Stimulated activated CD8-positive, alpha-beta memory T cell treated with anti-CD3 and anti-CD28 coated beads, Interleukin-2, amount 100 ng/mL, for 48 hours (primary cell): ENCODE data around the gene SH3RF2.
A peak's percentile ranks its signal among the peaks of the same experiment; 100 is the strongest.

Source experiments
- DNase-seq, 2 donors: peaks; one replicate each; pipeline ENCODE4 v3.0.0-alpha.2; 2020; ENCODE audit warnings: low read depth in 2 of 2

Gene SH3RF2

GRCh38 chr5:146047396-146047795 lies 111.0 kb downstream of the SH3RF2 start:
- no peak for DNase-seq

GRCh38 chr5:146048994-146049703 lies 112.8 kb downstream of the SH3RF2 start:
- peak in 1 of 2 donors; percentile 7 for DNase-seq

GRCh38 chr5:146049704-146050026 lies 113.3 kb downstream of the SH3RF2 start:
- no peak for DNase-seq

- DNase-seq = no peak
Measured at GRCh38 chr5:146050086-146050485, 113.7 kb downstream of the SH3RF2 start.

- no peak for DNase-seq
Measured at GRCh38 chr5:146051678-146052077, 115.3 kb downstream of the SH3RF2 start.

- no peak for DNase-seq
Measured at GRCh38 chr5:146052780-146053179, 116.4 kb downstream of the SH3RF2 start.

- no peak for DNase-seq
Measured at GRCh38 chr5:146055432-146055831, 119.1 kb downstream of the SH3RF2 start.

GRCh38 chr5:146059460-146060220 lies 123.3 kb downstream of the SH3RF2 start:
- no peak for DNase-seq

GRCh38 chr5:146060221-146060585 lies 123.8 kb downstream of the SH3RF2 start:
- DNase-seq = no peak

GRCh38 chr5:146066968-146067367 lies 130.6 kb downstream of the SH3RF2 start:
- no peak for DNase-seq

GRCh38 chr5:146068206-146068605 lies 131.8 kb downstream of the SH3RF2 start:
- no peak for DNase-seq

- DNase-seq = no peak
Measured at GRCh38 chr5:146068977-146069779, 132.8 kb downstream of the SH3RF2 start.

GRCh38 chr5:146069780-146070099 lies 133.4 kb downstream of the SH3RF2 start:
- DNase-seq = no peak

- no peak for DNase-seq
Measured at GRCh38 chr5:146070746-146071145, 134.4 kb downstream of the SH3RF2 start.

- no peak for DNase-seq
Measured at GRCh38 chr5:146071171-146071570, 134.8 kb downstream of the SH3RF2 start.

GRCh38 chr5:146072595-146072994 lies 136.2 kb downstream of the SH3RF2 start:
- DNase-seq = no peak

- DNase-seq = no peak
Measured at GRCh38 chr5:146073239-146073900, 137.0 kb downstream of the SH3RF2 start.

GRCh38 chr5:146076028-146076427 lies 139.7 kb downstream of the SH3RF2 start:
- no peak for DNase-seq

- no peak for DNase-seq
Measured at GRCh38 chr5:146076455-146076854, 140.1 kb downstream of the SH3RF2 start.

- DNase-seq = no peak
Measured at GRCh38 chr5:146078566-146078965, 142.2 kb downstream of the SH3RF2 start.

GRCh38 chr5:146079695-146080373 lies 143.5 kb downstream of the SH3RF2 start:
- no peak for DNase-seq

GRCh38 chr5:146081556-146081955 lies 145.2 kb downstream of the SH3RF2 start:
- no peak for DNase-seq
